ENCODE results near the gene KDM8. TPM values are rescaled to one million over a fixed set of nuclear protein-coding genes. Genes with fewer than 3 reads are reported as not detected.

KDM8 gene
- total RNA-seq, 1 experiment from 2014 or later, result 10.9 TPM

DNA sequence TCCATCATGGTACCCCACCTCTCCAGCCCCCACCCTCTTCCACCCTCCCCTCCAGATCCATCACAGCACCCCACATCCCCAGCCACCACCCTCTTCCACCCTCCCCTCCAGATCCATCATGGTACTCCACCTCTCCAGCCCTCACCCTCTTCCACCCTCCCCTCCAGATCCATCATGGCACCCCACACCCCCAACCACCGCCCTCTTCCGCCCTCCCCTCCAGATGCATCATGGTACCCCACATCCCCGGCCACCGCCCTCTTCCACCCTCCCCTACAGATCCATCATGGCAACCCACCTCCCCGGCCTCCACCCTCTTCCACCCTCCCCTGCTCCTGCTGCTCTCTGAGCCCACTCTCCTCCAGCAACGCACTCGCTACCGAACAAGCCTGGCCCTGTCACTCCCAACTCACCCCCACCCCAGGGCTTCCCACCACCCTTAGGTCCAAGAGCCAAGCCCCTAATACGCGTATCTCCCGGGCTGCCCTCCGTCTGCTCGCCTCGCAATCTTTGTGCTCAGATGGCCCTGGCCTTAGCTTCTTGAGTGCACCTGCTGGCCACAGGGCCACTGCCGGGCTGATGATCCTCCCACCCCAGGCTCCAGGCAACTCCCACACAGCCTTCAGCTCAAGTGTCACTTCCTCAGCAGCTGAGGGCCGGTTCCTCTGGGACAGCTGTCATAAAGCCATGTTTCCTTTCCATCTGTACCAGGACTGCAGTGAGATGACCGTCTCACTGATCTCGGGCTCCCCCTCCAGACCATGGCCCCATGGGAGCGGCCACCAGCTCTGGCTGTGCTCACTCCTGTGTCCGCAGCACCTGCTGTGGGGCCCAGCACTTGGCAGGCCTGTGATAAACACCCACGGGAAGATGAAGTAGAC is 25.5 kb downstream of the KDM8 start:
- H3K4me3 Mint-ChIP-seq, result no peak overlapping the region
- no peaks in the 10 kb centered on the region for H3K9me3 Mint-ChIP-seq
- H3K4me1 Mint-ChIP-seq, result no peaks in the 10 kb centered on the region
- no peak overlapping the region for H3K27ac Mint-ChIP-seq
- no peaks in the 10 kb centered on the region for H3K36me3 Mint-ChIP-seq
- no peaks in the 10 kb centered on the region for H3K27me3 Mint-ChIP-seq (ENCODE audit: low read depth)
- TF ChIP-seq, protein P1, sequence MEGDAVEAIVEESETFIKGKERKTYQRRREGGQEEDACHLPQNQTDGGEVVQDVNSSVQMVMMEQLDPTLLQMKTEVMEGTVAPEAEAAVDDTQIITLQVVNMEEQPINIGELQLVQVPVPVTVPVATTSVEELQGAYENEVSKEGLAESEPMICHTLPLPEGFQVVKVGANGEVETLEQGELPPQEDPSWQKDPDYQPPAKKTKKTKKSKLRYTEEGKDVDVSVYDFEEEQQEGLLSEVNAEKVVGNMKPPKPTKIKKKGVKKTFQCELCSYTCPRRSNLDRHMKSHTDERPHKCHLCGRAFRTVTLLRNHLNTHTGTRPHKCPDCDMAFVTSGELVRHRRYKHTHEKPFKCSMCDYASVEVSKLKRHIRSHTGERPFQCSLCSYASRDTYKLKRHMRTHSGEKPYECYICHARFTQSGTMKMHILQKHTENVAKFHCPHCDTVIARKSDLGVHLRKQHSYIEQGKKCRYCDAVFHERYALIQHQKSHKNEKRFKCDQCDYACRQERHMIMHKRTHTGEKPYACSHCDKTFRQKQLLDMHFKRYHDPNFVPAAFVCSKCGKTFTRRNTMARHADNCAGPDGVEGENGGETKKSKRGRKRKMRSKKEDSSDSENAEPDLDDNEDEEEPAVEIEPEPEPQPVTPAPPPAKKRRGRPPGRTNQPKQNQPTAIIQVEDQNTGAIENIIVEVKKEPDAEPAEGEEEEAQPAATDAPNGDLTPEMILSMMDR (IDR thresholded peaks at IDR 0.05), result no peak
- TF ChIP-seq, protein P2, sequence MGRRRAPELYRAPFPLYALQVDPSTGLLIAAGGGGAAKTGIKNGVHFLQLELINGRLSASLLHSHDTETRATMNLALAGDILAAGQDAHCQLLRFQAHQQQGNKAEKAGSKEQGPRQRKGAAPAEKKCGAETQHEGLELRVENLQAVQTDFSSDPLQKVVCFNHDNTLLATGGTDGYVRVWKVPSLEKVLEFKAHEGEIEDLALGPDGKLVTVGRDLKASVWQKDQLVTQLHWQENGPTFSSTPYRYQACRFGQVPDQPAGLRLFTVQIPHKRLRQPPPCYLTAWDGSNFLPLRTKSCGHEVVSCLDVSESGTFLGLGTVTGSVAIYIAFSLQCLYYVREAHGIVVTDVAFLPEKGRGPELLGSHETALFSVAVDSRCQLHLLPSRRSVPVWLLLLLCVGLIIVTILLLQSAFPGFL (CRISPR knock-in tag; IDR thresholded peaks at IDR 0.05; ENCODE audit: borderline replicate concordance), result no peak
- TF ChIP-seq KAT7 (CRISPR knock-in tag; IDR thresholded peaks at IDR 0.05; ENCODE audit: borderline replicate concordance), result no peak
- POLR2A ChIA-PET, result no interaction called here
- ATAC-seq (no peak), DNase-seq (ENCODE audit: low spot score) (no peak)
- CTCF ChIA-PET, result interaction anchor here (0.6 to 2.5 kb wide), 3 partner anchors 138 to 1978 kb away, joined by 3 to 16 read pairs (median 7); no protein-coding TSS in a partner anchor

DNA sequence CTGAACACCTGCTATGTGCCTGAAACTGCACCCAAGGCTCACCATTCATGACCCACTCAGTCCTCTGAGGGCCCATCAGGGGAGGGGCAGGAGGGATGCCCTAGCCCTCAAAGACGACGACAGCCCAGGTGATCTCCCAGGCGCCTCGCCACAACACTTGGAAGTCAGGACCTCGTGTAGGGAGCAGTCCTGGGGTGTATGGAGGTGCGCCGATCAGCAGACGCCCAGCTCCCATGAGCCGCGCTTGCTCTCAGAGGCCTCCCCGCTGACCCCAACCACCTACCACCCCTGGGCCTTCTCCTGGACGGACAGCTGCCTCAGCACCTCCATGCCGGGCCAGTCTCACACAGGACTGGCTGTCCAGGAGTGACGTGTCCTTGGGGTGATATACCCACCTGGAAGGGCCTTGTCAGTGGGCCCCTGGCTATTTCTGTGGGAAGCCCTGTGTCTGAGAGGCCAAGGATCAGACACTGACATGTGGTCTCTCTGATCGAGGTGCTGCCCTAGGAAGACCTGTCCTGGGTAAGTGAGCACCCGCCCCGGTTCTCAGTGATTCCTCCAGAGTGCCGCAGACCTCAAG is 26.7 kb downstream of the KDM8 start:
- no peaks in the 10 kb centered on the region for H3K27me3 Mint-ChIP-seq (ENCODE audit: low read depth)
- CTCF ChIA-PET, result interaction anchor here (1.3 to 2.5 kb wide), 4 partner anchors 51 to 146 kb away, joined by 4 to 16 read pairs (median 8); no protein-coding TSS in a partner anchor
- no peak for DNase-seq (ENCODE audit: low spot score)
- POLR2A ChIA-PET, result interaction anchor here (0.7 kb wide), 1 partner anchor 97 kb away, joined by 3 read pairs; no protein-coding TSS in a partner anchor
- no peak overlapping the region for H3K4me3 Mint-ChIP-seq
- H3K36me3 Mint-ChIP-seq, result no peaks in the 10 kb centered on the region
- H3K27ac Mint-ChIP-seq, result no peak overlapping the region
- no peaks in the 10 kb centered on the region for H3K9me3 Mint-ChIP-seq
- H3K4me1 Mint-ChIP-seq, result no peaks in the 10 kb centered on the region
- no peak for ATAC-seq
- TF ChIP-seq, protein P3, sequence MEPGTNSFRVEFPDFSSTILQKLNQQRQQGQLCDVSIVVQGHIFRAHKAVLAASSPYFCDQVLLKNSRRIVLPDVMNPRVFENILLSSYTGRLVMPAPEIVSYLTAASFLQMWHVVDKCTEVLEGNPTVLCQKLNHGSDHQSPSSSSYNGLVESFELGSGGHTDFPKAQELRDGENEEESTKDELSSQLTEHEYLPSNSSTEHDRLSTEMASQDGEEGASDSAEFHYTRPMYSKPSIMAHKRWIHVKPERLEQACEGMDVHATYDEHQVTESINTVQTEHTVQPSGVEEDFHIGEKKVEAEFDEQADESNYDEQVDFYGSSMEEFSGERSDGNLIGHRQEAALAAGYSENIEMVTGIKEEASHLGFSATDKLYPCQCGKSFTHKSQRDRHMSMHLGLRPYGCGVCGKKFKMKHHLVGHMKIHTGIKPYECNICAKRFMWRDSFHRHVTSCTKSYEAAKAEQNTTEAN (CRISPR knock-in tag; IDR thresholded peaks at IDR 0.05), result no peak
- TF ChIP-seq, protein P4, sequence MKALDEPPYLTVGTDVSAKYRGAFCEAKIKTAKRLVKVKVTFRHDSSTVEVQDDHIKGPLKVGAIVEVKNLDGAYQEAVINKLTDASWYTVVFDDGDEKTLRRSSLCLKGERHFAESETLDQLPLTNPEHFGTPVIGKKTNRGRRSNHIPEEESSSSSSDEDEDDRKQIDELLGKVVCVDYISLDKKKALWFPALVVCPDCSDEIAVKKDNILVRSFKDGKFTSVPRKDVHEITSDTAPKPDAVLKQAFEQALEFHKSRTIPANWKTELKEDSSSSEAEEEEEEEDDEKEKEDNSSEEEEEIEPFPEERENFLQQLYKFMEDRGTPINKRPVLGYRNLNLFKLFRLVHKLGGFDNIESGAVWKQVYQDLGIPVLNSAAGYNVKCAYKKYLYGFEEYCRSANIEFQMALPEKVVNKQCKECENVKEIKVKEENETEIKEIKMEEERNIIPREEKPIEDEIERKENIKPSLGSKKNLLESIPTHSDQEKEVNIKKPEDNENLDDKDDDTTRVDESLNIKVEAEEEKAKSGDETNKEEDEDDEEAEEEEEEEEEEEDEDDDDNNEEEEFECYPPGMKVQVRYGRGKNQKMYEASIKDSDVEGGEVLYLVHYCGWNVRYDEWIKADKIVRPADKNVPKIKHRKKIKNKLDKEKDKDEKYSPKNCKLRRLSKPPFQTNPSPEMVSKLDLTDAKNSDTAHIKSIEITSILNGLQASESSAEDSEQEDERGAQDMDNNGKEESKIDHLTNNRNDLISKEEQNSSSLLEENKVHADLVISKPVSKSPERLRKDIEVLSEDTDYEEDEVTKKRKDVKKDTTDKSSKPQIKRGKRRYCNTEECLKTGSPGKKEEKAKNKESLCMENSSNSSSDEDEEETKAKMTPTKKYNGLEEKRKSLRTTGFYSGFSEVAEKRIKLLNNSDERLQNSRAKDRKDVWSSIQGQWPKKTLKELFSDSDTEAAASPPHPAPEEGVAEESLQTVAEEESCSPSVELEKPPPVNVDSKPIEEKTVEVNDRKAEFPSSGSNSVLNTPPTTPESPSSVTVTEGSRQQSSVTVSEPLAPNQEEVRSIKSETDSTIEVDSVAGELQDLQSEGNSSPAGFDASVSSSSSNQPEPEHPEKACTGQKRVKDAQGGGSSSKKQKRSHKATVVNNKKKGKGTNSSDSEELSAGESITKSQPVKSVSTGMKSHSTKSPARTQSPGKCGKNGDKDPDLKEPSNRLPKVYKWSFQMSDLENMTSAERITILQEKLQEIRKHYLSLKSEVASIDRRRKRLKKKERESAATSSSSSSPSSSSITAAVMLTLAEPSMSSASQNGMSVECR (CRISPR knock-in tag; IDR thresholded peaks at IDR 0.05; ENCODE audit: borderline replicate concordance), result no peak
- TF ChIP-seq ZNF232 (CRISPR knock-in tag; IDR thresholded peaks at IDR 0.05) (no peak), ZNF263 (CRISPR knock-in tag; IDR thresholded peaks at IDR 0.05; ENCODE audit: low read depth) (no peak), ZNF121 (CRISPR knock-in tag; IDR thresholded peaks at IDR 0.05) (no peak), GABPB1 (CRISPR knock-in tag; IDR thresholded peaks at IDR 0.05) (no peak), SP1 (CRISPR knock-in tag; conservative IDR thresholded peaks at IDR 0.05) (no peak)
- TF ChIP-seq, protein P5, sequence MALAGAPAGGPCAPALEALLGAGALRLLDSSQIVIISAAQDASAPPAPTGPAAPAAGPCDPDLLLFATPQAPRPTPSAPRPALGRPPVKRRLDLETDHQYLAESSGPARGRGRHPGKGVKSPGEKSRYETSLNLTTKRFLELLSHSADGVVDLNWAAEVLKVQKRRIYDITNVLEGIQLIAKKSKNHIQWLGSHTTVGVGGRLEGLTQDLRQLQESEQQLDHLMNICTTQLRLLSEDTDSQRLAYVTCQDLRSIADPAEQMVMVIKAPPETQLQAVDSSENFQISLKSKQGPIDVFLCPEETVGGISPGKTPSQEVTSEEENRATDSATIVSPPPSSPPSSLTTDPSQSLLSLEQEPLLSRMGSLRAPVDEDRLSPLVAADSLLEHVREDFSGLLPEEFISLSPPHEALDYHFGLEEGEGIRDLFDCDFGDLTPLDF (CRISPR knock-in tag; IDR thresholded peaks at IDR 0.05), result no peak
- TF ChIP-seq, protein P6, sequence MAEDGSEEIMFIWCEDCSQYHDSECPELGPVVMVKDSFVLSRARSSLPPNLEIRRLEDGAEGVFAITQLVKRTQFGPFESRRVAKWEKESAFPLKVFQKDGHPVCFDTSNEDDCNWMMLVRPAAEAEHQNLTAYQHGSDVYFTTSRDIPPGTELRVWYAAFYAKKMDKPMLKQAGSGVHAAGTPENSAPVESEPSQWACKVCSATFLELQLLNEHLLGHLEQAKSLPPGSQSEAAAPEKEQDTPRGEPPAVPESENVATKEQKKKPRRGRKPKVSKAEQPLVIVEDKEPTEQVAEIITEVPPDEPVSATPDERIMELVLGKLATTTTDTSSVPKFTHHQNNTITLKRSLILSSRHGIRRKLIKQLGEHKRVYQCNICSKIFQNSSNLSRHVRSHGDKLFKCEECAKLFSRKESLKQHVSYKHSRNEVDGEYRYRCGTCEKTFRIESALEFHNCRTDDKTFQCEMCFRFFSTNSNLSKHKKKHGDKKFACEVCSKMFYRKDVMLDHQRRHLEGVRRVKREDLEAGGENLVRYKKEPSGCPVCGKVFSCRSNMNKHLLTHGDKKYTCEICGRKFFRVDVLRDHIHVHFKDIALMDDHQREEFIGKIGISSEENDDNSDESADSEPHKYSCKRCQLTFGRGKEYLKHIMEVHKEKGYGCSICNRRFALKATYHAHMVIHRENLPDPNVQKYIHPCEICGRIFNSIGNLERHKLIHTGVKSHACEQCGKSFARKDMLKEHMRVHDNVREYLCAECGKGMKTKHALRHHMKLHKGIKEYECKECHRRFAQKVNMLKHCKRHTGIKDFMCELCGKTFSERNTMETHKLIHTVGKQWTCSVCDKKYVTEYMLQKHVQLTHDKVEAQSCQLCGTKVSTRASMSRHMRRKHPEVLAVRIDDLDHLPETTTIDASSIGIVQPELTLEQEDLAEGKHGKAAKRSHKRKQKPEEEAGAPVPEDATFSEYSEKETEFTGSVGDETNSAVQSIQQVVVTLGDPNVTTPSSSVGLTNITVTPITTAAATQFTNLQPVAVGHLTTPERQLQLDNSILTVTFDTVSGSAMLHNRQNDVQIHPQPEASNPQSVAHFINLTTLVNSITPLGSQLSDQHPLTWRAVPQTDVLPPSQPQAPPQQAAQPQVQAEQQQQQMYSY (CRISPR knock-in tag; IDR thresholded peaks at IDR 0.05), result no peak
- TF ChIP-seq, protein P7, sequence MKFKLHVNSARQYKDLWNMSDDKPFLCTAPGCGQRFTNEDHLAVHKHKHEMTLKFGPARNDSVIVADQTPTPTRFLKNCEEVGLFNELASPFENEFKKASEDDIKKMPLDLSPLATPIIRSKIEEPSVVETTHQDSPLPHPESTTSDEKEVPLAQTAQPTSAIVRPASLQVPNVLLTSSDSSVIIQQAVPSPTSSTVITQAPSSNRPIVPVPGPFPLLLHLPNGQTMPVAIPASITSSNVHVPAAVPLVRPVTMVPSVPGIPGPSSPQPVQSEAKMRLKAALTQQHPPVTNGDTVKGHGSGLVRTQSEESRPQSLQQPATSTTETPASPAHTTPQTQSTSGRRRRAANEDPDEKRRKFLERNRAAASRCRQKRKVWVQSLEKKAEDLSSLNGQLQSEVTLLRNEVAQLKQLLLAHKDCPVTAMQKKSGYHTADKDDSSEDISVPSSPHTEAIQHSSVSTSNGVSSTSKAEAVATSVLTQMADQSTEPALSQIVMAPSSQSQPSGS (CRISPR knock-in tag; IDR thresholded peaks at IDR 0.05; ENCODE audit: borderline replicate concordance, low read depth), result no peak
- TF ChIP-seq, protein P8, sequence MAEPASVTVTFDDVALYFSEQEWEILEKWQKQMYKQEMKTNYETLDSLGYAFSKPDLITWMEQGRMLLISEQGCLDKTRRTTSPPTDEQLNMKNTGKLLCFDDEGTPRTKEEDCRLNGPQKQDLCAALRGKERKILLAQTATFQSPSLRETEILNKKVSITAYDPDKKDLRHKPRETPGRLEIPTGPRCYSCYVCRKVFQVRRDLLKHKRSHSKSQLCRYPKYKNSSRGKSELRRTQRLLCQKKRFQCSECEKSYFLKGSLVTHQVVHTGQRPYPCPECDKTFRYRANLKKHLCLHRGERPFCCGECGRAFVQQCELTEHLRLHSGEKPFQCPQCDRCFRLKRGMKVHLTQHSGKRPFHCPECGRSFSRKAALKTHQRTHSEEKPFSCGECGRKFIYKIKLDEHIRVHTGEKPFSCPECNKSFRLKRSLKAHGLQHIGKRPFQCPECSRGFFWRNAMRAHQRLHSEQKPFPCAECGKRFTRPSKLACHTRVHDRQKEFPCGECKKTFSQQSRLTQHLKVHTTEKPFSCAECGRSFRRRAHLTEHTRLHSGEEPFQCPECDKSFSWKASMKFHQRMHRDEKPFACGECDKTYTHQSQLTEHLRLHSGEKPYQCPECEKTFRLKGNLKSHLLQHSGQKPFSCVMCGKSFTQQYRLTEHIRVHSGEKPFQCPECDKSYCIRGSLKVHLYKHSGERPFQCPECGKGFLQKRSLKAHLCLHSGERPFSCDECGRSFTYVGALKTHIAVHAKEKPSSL (CRISPR knock-in tag; conservative IDR thresholded peaks at IDR 0.05), result no peak
